ENCODE results near the gene MGLL.

GRCh38 chr3:127809211-127809610 lies 13.1 kb downstream of the MGLL start:
- TF ChIP-seq CTCF (IDR thresholded peaks at IDR 0.05) (no peak), POLR2A (IDR thresholded peaks at IDR 0.05) (no peak), POLR2AphosphoS5 (IDR thresholded peaks at IDR 0.05) (no peak)
